Fibroblast of gingiva (primary cell): ENCODE data around the gene P2RY8.
"Not testable (repeated sequence)": the region's sequence is repeated elsewhere in the genome, so short reads cannot be mapped to it uniquely, and the experiment has no call there.

Experiments used
- DNase-seq: peaks from one replicate; pipeline ENCODE4 v3.0.0-alpha.2; 2011; ENCODE audit warnings: low read depth

Gene P2RY8

GRCh38 chrX:1542994-1543725 is 6.2 kb upstream of the P2RY8 start:
- DNase-seq, result no peak

DNA sequence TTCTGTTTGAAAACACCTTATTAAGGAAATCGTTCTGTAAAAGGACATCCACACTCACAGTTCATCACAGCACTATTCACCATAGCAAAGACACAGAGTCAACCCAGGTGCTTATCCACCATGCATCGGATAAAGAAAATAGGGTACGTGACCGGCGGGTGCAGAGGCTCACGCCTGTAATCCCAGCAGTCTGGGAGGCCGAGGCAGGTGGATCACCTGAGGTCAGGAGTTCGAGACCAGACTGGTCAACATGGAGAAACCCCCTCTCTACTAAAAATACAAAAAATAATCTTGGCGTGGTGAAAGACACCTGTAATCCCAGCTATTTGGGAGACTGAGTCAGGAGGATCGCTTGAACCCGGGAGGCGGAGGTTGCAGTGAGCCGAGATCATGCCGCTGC is 2.2 kb upstream of the P2RY8 start:
- not testable (repeated sequence) for DNase-seq

DNA sequence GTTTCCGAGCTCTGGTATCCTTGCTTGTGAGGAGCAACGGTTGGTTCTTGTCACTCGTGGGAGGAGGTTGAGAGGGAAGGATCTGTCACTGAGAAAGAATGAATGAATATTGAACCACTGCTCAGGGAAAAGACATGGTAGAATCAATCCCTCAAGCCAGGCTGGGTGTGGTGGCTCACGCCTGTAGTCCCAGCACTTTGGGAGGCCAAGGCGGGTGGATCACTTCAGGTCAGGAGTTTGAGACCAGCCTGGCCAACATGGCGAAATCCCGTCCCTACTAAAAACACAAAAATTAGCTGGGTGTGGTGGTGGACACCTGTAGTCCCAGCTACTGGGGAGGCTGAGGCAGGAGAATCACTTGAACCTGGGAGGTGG is 718 bp upstream of the P2RY8 start:
- DNase-seq, result not testable (repeated sequence)

- DNase-seq, result no peak
Measured at GRCh38 chrX:1536712-1537030, 314 bp downstream of the P2RY8 start.

DNA sequence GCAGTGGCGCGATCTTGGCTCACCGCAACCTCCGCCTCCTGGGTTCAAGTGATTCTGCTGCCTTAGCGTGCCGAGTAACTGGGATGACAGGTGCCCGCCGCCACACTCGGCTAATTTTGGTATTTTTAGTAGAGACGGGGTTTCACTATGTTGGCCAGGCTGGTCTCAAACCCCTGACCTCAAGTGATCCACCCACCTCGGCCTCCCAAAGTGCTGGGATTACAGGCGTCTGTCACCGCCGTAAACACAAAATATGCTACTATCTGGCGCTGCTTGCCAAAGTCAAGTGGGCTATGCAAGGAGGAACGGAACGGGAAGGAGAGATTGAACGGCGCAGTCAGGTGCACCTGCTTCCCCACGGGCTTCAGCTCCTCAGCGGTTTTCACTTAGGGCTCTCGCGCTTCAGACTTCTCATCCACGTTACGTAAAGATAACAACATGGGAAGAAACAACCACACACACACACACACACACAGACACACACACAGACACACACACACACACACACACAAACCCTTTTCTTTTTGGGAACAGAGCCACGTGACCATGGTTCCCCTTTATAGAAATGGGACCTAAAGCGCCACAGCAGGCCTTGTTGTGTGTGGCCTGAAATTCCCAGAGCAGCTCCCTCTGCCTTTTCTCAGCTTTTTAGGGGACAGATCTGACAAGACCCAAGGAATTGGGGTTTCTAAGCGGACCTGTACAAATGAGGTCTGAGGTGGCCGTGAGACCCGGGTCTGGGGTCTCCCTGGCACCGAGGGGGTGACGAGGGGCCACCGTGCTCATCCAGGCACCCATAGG is 1.5 kb downstream of the P2RY8 start:
- DNase-seq, result no peak

DNA sequence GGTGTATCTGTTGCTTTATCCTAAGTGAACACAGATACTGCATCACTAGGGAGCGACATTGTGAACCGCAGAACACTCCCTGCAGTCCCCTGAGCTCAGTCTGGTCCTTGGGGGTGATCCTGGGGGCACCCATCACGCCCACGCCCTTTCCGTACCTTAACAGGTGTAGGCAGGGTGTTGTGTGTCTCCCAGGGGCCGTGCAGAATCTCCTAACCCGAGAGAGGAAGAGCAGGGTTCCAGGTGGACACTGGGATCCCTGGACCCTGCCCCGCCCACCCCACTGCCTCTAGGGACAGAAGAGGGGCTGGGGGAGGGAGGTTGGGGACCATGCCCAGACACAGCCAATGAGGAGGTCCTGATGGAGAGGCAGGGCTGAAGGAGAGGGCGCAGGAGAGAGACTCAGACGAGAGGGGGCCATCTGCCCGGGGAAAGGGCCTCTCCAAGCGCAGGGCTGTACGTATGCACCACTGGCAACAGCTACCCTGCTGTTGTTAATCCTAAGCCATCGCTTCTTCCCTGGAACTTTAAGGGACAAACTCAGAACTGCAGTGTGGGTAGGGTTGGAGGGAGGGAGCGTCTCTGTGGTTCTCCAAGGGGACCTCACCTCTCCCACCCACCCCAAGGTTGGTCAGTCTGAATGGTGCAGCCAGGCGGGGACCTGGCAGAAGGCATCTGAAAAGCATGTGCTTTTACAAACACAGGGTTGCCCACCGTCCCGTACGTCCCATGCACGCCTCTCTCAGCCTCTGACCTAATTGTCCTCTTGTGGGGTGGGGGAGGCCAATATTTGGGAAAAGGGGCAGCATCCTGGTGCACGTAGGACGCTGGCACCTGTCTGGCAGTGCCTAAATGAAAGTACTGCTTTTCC is 2.5 kb downstream of the P2RY8 start:
- DNase-seq, result no peak

- no peak for DNase-seq
Measured at GRCh38 chrX:1533058-1533457, 3.9 kb downstream of the P2RY8 start.

DNA sequence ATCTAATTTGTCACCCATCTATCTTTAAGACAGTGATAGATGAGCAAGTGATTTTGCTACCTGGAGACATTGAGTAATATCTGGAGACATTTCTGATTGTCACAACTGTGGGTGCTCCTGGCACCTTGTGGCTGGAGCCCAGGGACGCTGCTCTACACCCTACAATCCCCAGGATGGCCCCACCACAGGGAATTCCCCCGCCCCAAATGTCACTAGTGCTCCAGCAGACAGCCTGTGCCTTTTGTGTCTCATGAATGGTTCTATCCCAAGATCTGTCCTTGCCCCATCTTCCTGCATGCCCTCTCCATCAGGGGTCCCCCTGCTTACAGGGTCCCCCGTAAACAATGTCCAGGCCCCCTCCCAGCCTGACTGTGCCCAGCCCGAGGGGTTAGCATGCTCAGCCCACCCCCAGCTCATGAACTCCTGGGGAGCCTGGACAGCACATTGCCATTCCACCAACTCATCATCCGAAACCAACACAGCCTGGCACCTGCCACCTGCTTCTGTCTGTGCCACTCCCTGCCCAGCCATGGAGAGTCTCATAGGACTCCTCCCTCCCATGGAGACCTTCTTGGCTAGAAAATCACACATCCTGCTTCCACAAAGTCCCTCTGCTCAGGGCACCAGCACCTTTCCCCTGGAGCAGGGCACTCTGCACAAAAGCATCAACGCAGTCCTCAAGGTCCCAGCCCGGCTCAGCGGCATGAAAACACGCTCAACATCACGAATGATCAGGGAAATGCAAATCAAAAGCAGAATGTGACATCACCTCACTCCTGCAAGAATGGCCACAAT is 5.7 kb downstream of the P2RY8 start:
- DNase-seq, result no peak

GRCh38 chrX:1529756-1530155 is 7.2 kb downstream of the P2RY8 start:
- DNase-seq, result no peak

DNA sequence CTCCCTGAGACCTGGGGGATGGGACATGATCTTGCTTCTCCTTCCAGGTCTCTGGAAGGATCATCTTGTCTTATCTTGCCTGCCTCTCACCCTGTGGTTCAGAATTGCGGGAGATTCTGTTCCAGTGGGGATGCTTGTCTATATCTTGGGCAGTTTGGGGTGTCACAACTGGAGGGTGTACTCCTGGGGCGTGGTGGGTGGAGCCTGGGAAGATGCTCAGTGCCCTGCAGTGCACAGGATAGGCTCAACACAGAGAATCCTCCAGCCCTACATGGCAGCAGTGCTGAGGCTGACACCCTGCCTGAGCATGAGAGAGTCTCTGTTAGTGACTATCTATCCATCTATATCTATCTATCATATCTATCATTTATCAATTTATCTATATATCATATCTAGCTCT is 7.7 kb downstream of the P2RY8 start:
- no peak for DNase-seq

GRCh38 chrX:1528884-1529203 is 8.1 kb downstream of the P2RY8 start:
- DNase-seq, result no peak

GRCh38 chrX:1528186-1528883 is 8.7 kb downstream of the P2RY8 start:
- DNase-seq, result no peak

DNA sequence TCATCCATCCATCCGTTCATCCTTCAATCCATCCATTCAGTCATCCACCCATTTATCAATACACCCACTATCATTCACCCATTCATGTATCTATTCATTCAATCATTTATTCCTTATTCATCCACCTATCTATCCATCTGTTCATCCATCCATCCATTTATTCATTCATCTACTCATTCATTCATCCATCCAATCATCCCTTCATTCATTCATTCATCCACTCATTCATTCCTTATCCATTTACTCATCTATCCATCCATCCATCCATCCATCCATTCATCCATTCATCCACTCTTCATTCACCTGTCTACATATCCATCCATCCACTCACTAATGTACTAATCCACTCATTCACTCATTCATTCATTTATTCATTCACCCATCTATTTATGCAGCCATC is 9.5 kb downstream of the P2RY8 start:
- DNase-seq, result no peak

DNA sequence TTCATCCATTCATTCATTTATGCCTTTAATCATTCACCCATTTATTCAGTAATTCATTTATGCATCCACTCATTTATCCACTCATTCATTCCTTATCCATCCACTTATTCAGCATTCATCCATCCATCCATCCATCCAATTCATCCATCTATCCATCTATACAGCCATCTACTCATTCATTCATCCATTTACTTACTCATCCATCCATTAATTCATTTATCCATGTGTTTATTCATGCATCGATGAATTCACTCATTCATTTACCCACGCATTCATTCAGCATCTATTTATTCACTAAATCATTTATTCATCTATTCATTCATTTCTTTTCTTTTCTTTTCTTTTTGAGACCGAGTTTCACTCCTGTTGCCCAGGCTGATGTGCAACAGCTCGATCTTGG is 10.4 kb downstream of the P2RY8 start:
- no peak for DNase-seq

- DNase-seq, result no peak
Measured at GRCh38 chrX:1525583-1526355, 11.2 kb downstream of the P2RY8 start.

DNA sequence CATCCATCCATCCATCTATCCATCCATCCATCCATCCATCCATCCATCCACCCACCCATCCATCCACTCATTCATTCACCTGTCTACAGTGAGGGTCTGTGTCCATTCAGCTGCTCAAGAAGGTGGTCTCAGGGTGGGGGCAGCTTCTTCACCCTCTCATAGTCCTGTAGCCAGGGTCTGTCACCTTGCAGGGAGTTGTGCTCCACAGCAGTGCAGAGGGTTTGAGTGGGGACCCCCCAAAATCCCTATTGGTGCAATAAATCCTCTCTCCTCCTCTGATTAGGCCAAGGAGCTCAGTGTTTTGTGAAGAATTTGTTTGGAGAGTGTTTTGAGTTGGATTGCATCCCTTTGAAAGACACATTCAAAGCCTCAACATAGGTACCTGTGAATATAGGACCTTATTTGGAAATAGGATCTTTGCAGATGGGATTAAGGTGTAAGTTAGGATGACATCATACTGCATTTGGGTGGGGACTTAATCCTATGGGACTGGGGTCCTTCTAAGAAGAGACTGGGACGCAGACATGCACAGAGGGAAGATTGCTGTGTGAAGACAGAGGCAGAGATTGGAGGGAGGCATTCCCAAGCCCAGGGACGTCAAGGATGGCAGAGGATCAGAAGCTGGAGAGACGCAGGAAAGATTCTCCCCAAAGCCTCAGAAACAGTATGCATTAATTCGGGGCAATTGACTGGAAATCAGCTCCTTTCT is 12.0 kb downstream of the P2RY8 start:
- no peak for DNase-seq

DNA sequence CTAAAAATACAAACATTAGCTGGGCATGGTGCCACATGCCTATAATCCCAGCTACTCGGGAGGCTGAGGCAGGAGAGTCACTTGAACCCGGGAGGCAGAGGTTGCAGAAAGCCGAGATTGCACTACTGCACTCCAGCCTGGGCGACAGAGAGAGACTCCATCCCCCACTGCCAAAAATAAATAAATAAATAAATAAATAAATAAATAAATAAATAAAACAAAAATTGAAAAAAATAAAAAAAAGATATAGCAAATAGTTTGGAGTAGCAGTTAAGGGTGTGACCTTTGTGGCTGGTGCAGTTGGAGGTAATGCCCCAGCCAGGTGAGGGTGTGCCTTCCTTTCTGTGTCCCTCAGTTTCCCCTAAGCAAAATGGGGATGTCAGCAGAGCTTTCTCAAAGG is 14.1 kb downstream of the P2RY8 start:
- DNase-seq, result not testable (repeated sequence)

- DNase-seq, result no peak
Measured at GRCh38 chrX:1521459-1521956, 15.5 kb downstream of the P2RY8 start.

- no peak for DNase-seq
Measured at GRCh38 chrX:1520350-1520749, 16.6 kb downstream of the P2RY8 start.

GRCh38 chrX:1519022-1519497 is 17.9 kb downstream of the P2RY8 start:
- DNase-seq, result no peak
